IPS-20b (cell line): ENCODE data around the gene DGKI.

Source experiments
- H3K27ac ChIP-seq: one replicate; pipeline ENCODE4 v1.5.1; 2013; ENCODE audit warnings: low read length
- H3K27me3 ChIP-seq: 2 replicates; pipeline ENCODE4 v1.6.1; 2013; ENCODE audit warnings: mild to moderate bottlenecking, low read length, inconsistent platforms; ENCODE audit not compliant: insufficient read depth
- H3K36me3 ChIP-seq: 2 replicates; pipeline ENCODE4 v1.6.1; 2013; ENCODE audit warnings: low read depth, mild to moderate bottlenecking, inconsistent platforms, low read length, moderate library complexity; ENCODE audit not compliant: insufficient read depth
- H3K4me1 ChIP-seq: 2 replicates; pipeline ENCODE4 v1.6.1; 2013; ENCODE audit warnings: mild to moderate bottlenecking, control low read depth, inconsistent platforms, low read length, moderate library complexity; ENCODE audit not compliant: insufficient read depth
- H3K4me3 ChIP-seq: 2 replicates; pipeline ENCODE4 v1.5.1; 2013; ENCODE audit warnings: mild to moderate bottlenecking, low read length, inconsistent platforms
- H3K9ac ChIP-seq: 2 replicates; pipeline ENCODE4 v1.6.1; 2013; ENCODE audit warnings: low read depth, mild to moderate bottlenecking, inconsistent platforms, low read length, moderate library complexity
- H3K9me3 ChIP-seq: 2 replicates; pipeline ENCODE4 v1.6.1; 2013; ENCODE audit warnings: mild to moderate bottlenecking, low read depth, low read length, inconsistent platforms; ENCODE audit not compliant: insufficient read depth

DGKI gene

GRCh38 chr7:137692399-137692798, 154.4 kb downstream of the DGKI start:
- Histone ChIP-seq H3K4me3 (no peak overlapping the region), H3K9me3 (no peaks in the 10 kb centered on the region), H3K9ac (no peak overlapping the region), H3K27me3 (no peaks in the 10 kb centered on the region), H3K27ac (no peak overlapping the region), H3K36me3 (no peaks in the 10 kb centered on the region), H3K4me1 (no peaks in the 10 kb centered on the region)

- no peaks in the 10 kb centered on the region for H3K27me3 ChIP-seq
- H3K27ac ChIP-seq = no peak overlapping the region
These were observed 155.2 kb downstream of the DGKI start for GRCh38 chr7:137691566-137691965.

GRCh38 chr7:137690635-137691034, 156.1 kb downstream of the DGKI start:
- no peak overlapping the region for H3K27ac ChIP-seq
- no peaks in the 10 kb centered on the region for H3K27me3 ChIP-seq
- no peaks in the 10 kb centered on the region for H3K4me1 ChIP-seq
- H3K36me3 ChIP-seq = no peaks in the 10 kb centered on the region
- H3K9ac ChIP-seq = no peak overlapping the region
- no peaks in the 10 kb centered on the region for H3K9me3 ChIP-seq
- no peak overlapping the region for H3K4me3 ChIP-seq

More at GRCh38 chr7:137691566-137691965, 155.2 kb downstream of the DGKI start:
- Histone ChIP-seq H3K4me1 (no peaks in the 10 kb centered on the region), H3K36me3 (no peaks in the 10 kb centered on the region), H3K9ac (no peak overlapping the region), H3K4me3 (no peak overlapping the region), H3K9me3 (no peaks in the 10 kb centered on the region)

- Histone ChIP-seq H3K27ac (no peak overlapping the region), H3K4me1 (no peaks in the 10 kb centered on the region), H3K27me3 (no peaks in the 10 kb centered on the region), H3K9ac (no peak overlapping the region), H3K9me3 (no peaks in the 10 kb centered on the region), H3K36me3 (no peaks in the 10 kb centered on the region), H3K4me3 (no peak overlapping the region)
These were observed 157.0 kb downstream of the DGKI start for GRCh38 chr7:137689761-137690160.

GRCh38 chr7:137687556-137688265, 159.1 kb downstream of the DGKI start:
- Histone ChIP-seq H3K4me1 (no peaks in the 10 kb centered on the region), H3K4me3 (no peak overlapping the region), H3K27me3 (no peaks in the 10 kb centered on the region), H3K36me3 (no peaks in the 10 kb centered on the region), H3K9ac (no peak overlapping the region), H3K9me3 (no peaks in the 10 kb centered on the region), H3K27ac (no peak overlapping the region)

- Histone ChIP-seq H3K4me1 (peaks cover 3% of the 10 kb centered on the region; the same call in 1 of the 2 replicates), H3K4me3 (no peak overlapping the region), H3K9me3 (no peaks in the 10 kb centered on the region), H3K9ac (no peak overlapping the region), H3K36me3 (no peaks in the 10 kb centered on the region), H3K27me3 (no peaks in the 10 kb centered on the region), H3K27ac (no peak overlapping the region)
These were observed 161.2 kb downstream of the DGKI start for GRCh38 chr7:137685433-137686164.

GRCh38 chr7:137684776-137685175, 162.0 kb downstream of the DGKI start:
- Histone ChIP-seq H3K36me3 (no peaks in the 10 kb centered on the region), H3K27ac (no peak overlapping the region), H3K4me3 (no peak overlapping the region), H3K4me1 (peaks cover 3% of the 10 kb centered on the region; the same call in 1 of the 2 replicates), H3K9ac (no peak overlapping the region), H3K9me3 (no peaks in the 10 kb centered on the region), H3K27me3 (no peaks in the 10 kb centered on the region)

- no peaks in the 10 kb centered on the region for H3K9me3 ChIP-seq
- H3K27me3 ChIP-seq = no peaks in the 10 kb centered on the region
- no peak overlapping the region for H3K27ac ChIP-seq
- H3K36me3 ChIP-seq = no peaks in the 10 kb centered on the region
- no peak overlapping the region for H3K9ac ChIP-seq
- peaks cover 3% of the 10 kb centered on the region; the same call in 1 of the 2 replicates for H3K4me1 ChIP-seq
- H3K4me3 ChIP-seq = no peak overlapping the region
These were observed 162.5 kb downstream of the DGKI start for GRCh38 chr7:137684316-137684715.

- peaks cover 3% of the 10 kb centered on the region; the same call in 1 of the 2 replicates for H3K4me1 ChIP-seq
- no peak overlapping the region for H3K9ac ChIP-seq
- no peaks in the 10 kb centered on the region for H3K9me3 ChIP-seq
- no peaks in the 10 kb centered on the region for H3K27me3 ChIP-seq
- no peak overlapping the region for H3K4me3 ChIP-seq
- H3K36me3 ChIP-seq = no peaks in the 10 kb centered on the region
- no peak overlapping the region for H3K27ac ChIP-seq
These were observed 164.2 kb downstream of the DGKI start for GRCh38 chr7:137682596-137682995.

GRCh38 chr7:137681657-137682562, 164.9 kb downstream of the DGKI start:
- no peaks in the 10 kb centered on the region for H3K36me3 ChIP-seq
- H3K27me3 ChIP-seq = no peaks in the 10 kb centered on the region
- no peak overlapping the region for H3K27ac ChIP-seq
- H3K9ac ChIP-seq = no peak overlapping the region
- H3K4me3 ChIP-seq = no peak overlapping the region
- H3K9me3 ChIP-seq = no peaks in the 10 kb centered on the region
- peaks cover 3% of the 10 kb centered on the region; the same call in 1 of the 2 replicates for H3K4me1 ChIP-seq

GRCh38 chr7:137674551-137675409, 172.0 kb downstream of the DGKI start:
- no peak overlapping the region for H3K27ac ChIP-seq
- peaks cover 18% of the 10 kb centered on the region for H3K4me1 ChIP-seq
- no peaks in the 10 kb centered on the region for H3K27me3 ChIP-seq
- H3K36me3 ChIP-seq = no peaks in the 10 kb centered on the region
- H3K9me3 ChIP-seq = no peaks in the 10 kb centered on the region
- no peak overlapping the region for H3K4me3 ChIP-seq
- H3K9ac ChIP-seq = no peak overlapping the region
